Ishikawa (cell line): ENCODE results near the gene HS6ST2.

Source experiments
- CEBPB ChIP-seq: IDR thresholded peaks from 2 replicates; pipeline ENCODE4 v1.6.1; 2012
- CREB1 ChIP-seq: IDR thresholded peaks from 2 replicates; pipeline ENCODE4 v1.6.1; 2012; ENCODE audit warnings: low read depth
- FOXM1 ChIP-seq: IDR thresholded peaks from 2 replicates; pipeline ENCODE4 v1.6.1; 2012; ENCODE audit warnings: low read depth, borderline replicate concordance
- NFIC ChIP-seq: IDR thresholded peaks from 2 replicates; pipeline ENCODE4 v1.6.1; 2012
- RAD21 ChIP-seq: IDR thresholded peaks from 2 replicates; pipeline ENCODE4 v1.6.1; 2012; ENCODE audit warnings: low read depth
- TAF1 ChIP-seq: IDR thresholded peaks from 2 replicates; pipeline ENCODE4 v1.6.1; 2012; ENCODE audit warnings: low read depth, mild to moderate bottlenecking
- TCF12 ChIP-seq: IDR thresholded peaks from 2 replicates; pipeline ENCODE4 v1.6.1; 2012; ENCODE audit warnings: low read depth
- ZBTB7A ChIP-seq: IDR thresholded peaks from 2 replicates; pipeline ENCODE4 v1.6.1; 2012; ENCODE audit warnings: low read depth

GRCh38 chrX:132802033-132802432 lies 156.4 kb downstream of the HS6ST2 start:
- TF ChIP-seq FOXM1 = no peak
- no peak for TF ChIP-seq NFIC
- no peak for TF ChIP-seq RAD21
- no peak for TF ChIP-seq TAF1
- no peak for TF ChIP-seq TCF12
- no peak for TF ChIP-seq CEBPB
- TF ChIP-seq ZBTB7A = no peak
- TF ChIP-seq CREB1 = no peak
